DOHH2 (cell line): Measurements from ENCODE around the gene UNC93B1.

Experiments used
- CTCF ChIP-seq: fragments of 200-600 bp; sonication (generic); IDR thresholded peaks from one replicate; pipeline ENCODE4 v1.5.1; 2014; ENCODE audit warnings: antibody characterized with exemption, mild to moderate bottlenecking, low read depth, low read length; ENCODE audit not compliant: poor library complexity, severe bottlenecking
- EZH2phosphoT487 ChIP-seq: fragments of 200-600 bp; sonication (generic); IDR thresholded peaks from 2 replicates; pipeline ENCODE4 v1.6.1; 2017; ENCODE audit warnings: borderline replicate concordance, mild to moderate bottlenecking, antibody characterized with exemption, low read length, moderate library complexity, mixed read lengths

DNA sequence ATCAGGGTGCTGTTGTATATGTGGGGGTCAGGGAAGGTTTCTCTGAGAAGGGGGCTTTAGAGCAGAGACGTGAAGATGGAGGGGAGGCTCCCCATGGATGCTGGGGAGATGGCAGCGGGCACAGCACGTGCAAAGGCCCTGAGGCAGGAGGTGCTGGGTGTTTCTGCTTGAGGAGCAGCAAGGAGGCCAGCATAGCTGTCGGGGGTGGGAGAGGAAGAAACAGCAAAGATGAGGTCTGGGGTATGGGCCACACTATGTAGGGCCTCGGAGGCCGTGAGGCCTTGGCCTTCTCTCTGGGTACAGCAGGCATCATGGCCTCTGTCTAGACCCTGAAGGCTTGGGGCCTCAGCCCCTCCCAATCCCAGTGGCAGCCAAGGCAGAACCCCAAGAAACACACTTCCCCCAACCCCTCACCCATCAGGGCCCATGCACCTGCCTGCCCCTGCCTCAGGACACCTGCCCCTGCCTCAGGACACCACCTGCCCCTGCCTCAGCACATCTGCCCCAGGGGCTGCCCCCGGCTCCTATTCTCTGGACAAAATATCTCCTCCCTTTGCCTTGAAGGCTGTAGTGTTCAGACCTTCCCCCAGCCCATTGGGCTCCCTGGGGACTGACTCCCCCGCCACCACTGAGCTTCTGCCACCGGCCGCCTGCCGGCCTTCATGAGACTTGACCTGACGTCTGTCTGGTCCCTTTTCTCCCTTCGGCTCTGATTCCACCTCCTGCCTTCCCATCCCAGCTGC is 12.4 kb upstream of the UNC93B1 start:
- TF ChIP-seq CTCF = no peak
- no peak for TF ChIP-seq EZH2phosphoT487
